Caco-2 (cell line): ENCODE results near the gene KCNJ1. TPM values are rescaled to one million over a fixed set of nuclear protein-coding genes. Genes with fewer than 3 reads are reported as not detected.
A peak's percentile ranks its signal among the peaks of the same experiment; 100 is the strongest.

Experiments used
- Bru-seq: library from RNA; stranded (reverse); fragments of 400-500 nt; gene quantifications from one replicate; lab custom pipeline; 2021; lab: Mats Ljungman, UMichigan
- BruChase-seq, 2 experiments: library from RNA; stranded (reverse); fragments of 400-500 nt; gene quantifications; one replicate each; lab custom pipeline; 2021; lab: Mats Ljungman, UMichigan
- BruUV-seq: library from RNA; stranded (reverse); fragments of 400-500 nt; replicated peaks from 2 replicates; lab custom pipeline; 2021; lab: Mats Ljungman, UMichigan
- CTCF ChIA-PET: fragments of 300-600 bp; sonication (Branson Sonifier 250); formaldehyde crosslinking; loops from one replicate; lab custom pipeline; 2022; ENCODE audit warnings: antibody characterized with exemption; lab: Charles Lee
- POLR2A ChIA-PET: fragments of 300-600 bp; sonication (Branson Sonifier 250); formaldehyde crosslinking; loops from one replicate; lab custom pipeline; 2022; ENCODE audit warnings: antibody characterized with exemption; lab: Charles Lee
- DNase-seq, 2 experiments: peaks; one replicate each; pipeline versions ENCODE4 v3.0.0 to v3.0.0-alpha.2; 2020 to 2022
- H3K27me3 ChIP-seq: replicated peaks from 2 replicates; pipeline ENCODE4 v1.6.0; 2011; ENCODE audit warnings: low read length; ENCODE audit not compliant: control insufficient read depth, insufficient read depth
- H3K36me3 ChIP-seq: 2 replicates; pipeline ENCODE4 v1.5.1; 2011; ENCODE audit warnings: low read length; ENCODE audit not compliant: control insufficient read depth, insufficient read depth
- H3K4me1 ChIP-seq: fragments of 250-450 bp; sonication (Bioruptor Pico); 2 replicates; pipeline ENCODE4 v1.5.1; 2020; ENCODE audit warnings: mild to moderate bottlenecking
- H3K4me3 ChIP-seq: 2 replicates; pipeline ENCODE4 v1.5.1; 2011; ENCODE audit warnings: low read depth, mild to moderate bottlenecking, control low read depth, low read length
- H3K9me3 ChIP-seq: fragments of 250-450 bp; sonication (Bioruptor Pico); 2 replicates; pipeline ENCODE4 v1.5.1; 2020; ENCODE audit warnings: mild to moderate bottlenecking, moderate library complexity
- H3K27ac Mint-ChIP-seq: one replicate; pipeline ENCODE4 v1.8.0; 2022; ENCODE audit warnings: mixed read lengths; ENCODE audit not compliant: unreplicated experiment
- H3K27me3 Mint-ChIP-seq: one replicate; pipeline ENCODE4 v1.8.0; 2022; ENCODE audit warnings: mixed read lengths; ENCODE audit not compliant: insufficient read depth, unreplicated experiment
- H3K36me3 Mint-ChIP-seq: one replicate; pipeline ENCODE4 v1.8.0; 2022; ENCODE audit warnings: mild to moderate bottlenecking, mixed read lengths; ENCODE audit not compliant: insufficient read depth, unreplicated experiment
- H3K4me1 Mint-ChIP-seq: one replicate; pipeline ENCODE4 v1.8.0; 2022; ENCODE audit warnings: low read depth, mixed read lengths; ENCODE audit not compliant: unreplicated experiment
- H3K4me3 Mint-ChIP-seq: one replicate; pipeline ENCODE4 v1.8.0; 2022; ENCODE audit warnings: mild to moderate bottlenecking, moderate library complexity, mixed read lengths; ENCODE audit not compliant: unreplicated experiment
- H3K9me3 Mint-ChIP-seq: one replicate; pipeline ENCODE4 v1.8.0; 2022; ENCODE audit warnings: mixed read lengths; ENCODE audit not compliant: unreplicated experiment
- CTCF ChIP-seq, 2 experiments: fragments of 200-600 bp in 1 of 2; IDR thresholded peaks; 1 replicate in 1 of 2; 2 replicates in 1 of 2; pipeline versions ENCODE4 v1.5.1 to v1.8.0; 2011 to 2022; ENCODE audit warnings: antibody characterized with exemption in 1 of 2, control low read depth in 1 of 2, inconsistent platforms in 1 of 2, low read depth in 1 of 2, low read length in 1 of 2, mild to moderate bottlenecking in 1 of 2, moderate library complexity in 1 of 2; ENCODE audit not compliant: insufficient read depth in 1 of 2, severe bottlenecking in 1 of 2, unreplicated experiment in 1 of 2
- intact Hi-C: fragments of 100-400 bp; cut with micrococcal nuclease; formaldehyde crosslinking; loops from one replicate; pipeline ENCODE4 v1.10.0; 2022; ENCODE audit not compliant: unreplicated experiment
- long read RNA-seq: library from polyadenylated mRNA; stranded (forward); transcript quantifications from one replicate; pipeline ENCODE4 v2.0.0, GENCODE V29; 2022
- total RNA-seq: library from RNA; stranded (reverse); gene quantifications from 2 replicates; pipeline ENCODE4 v1.2.3, GENCODE V29; 2022

Gene KCNJ1
- not detected in 2 replicates for total RNA-seq
- Bru-seq, nascent RNA = percentile 8 among the genes with signal in this experiment
- percentile 5 among the genes with signal in this experiment for BruChase-seq, experiment 1, labeled RNA remaining after a 2-hour chase
- BruChase-seq, experiment 2, labeled RNA remaining after a 6-hour chase = percentile 9 among the genes with signal in this experiment
- long read RNA-seq = 0 reads

GRCh38 chr11:128867277-128867676 lies at the start of gene KCNJ1:
TSS of gene KCNJ1 (minus strand) at chr11:128867296. CDS start at chr11:128840243, 27,053 bp downstream.
- TF ChIP-seq CTCF (IDR thresholded peaks at IDR 0.05; ENCODE audit: insufficient read depth in 1 of 2, low read depth in 1 of 2, low read length in 1 of 2, severe bottlenecking in 1 of 2, unreplicated experiment in 1 of 2) = no peak
- Histone ChIP-seq H3K27me3 (no peaks in the 10 kb centered on the region), H3K4me3 (no peak within 1 kb of the TSS), H3K9me3 (0 out of 2 replicates have a peak, but pooled peaks cover 5% of the 10 kb centered on the region), H3K36me3 (no peaks in the 10 kb centered on the region), H3K4me1 (no peaks in the 10 kb centered on the region)
- Mint-ChIP-seq H3K4me1 (no peaks in the 10 kb centered on the region), H3K4me3 (no peak within 1 kb of the TSS), H3K36me3 (peaks cover 6% of the 10 kb centered on the region), H3K27me3 (peaks cover 29% of the 10 kb centered on the region), H3K9me3 (no peaks in the 10 kb centered on the region), H3K27ac (no peak within 1 kb of the TSS)
- BruUV-seq = no TSS peak
- CTCF ChIA-PET = no interaction called here
- no peak for DNase-seq
- intact Hi-C loops = no loop called here
- POLR2A ChIA-PET = no interaction called here

GRCh38 chr11:128916681-128917080 lies 49.6 kb upstream of the KCNJ1 start:
- H3K4me1 Mint-ChIP-seq = no peaks in the 10 kb centered on the region
- H3K27me3 Mint-ChIP-seq = peaks cover 22% of the 10 kb centered on the region
- no TSS peak for BruUV-seq
- no peak overlapping the region for H3K27ac Mint-ChIP-seq
- no peak for DNase-seq
- POLR2A ChIA-PET = no interaction called here
- Histone ChIP-seq H3K4me3 (no peak overlapping the region), H3K27me3 (peaks cover 2% of the 10 kb centered on the region; the same call in 1 of the 2 replicates), H3K36me3 (no peaks in the 10 kb centered on the region), H3K9me3 (no peaks in the 10 kb centered on the region), H3K4me1 (no peaks in the 10 kb centered on the region)
- no peak overlapping the region for H3K4me3 Mint-ChIP-seq
- CTCF ChIA-PET = no interaction called here
- no peaks in the 10 kb centered on the region for H3K36me3 Mint-ChIP-seq
- intact Hi-C loops = no loop called here
- H3K9me3 Mint-ChIP-seq = peaks cover 12% of the 10 kb centered on the region
- no peak for TF ChIP-seq CTCF (IDR thresholded peaks at IDR 0.05; ENCODE audit: insufficient read depth in 1 of 2, low read depth in 1 of 2, low read length in 1 of 2, severe bottlenecking in 1 of 2, unreplicated experiment in 1 of 2)

- Histone ChIP-seq H3K27me3 (peaks cover 2% of the 10 kb centered on the region; the same call in 1 of the 2 replicates), H3K36me3 (no peaks in the 10 kb centered on the region), H3K4me3 (no peak overlapping the region), H3K4me1 (no peaks in the 10 kb centered on the region), H3K9me3 (no peaks in the 10 kb centered on the region)
- peaks cover 12% of the 10 kb centered on the region for H3K9me3 Mint-ChIP-seq
- intact Hi-C loops = no loop called here
- TF ChIP-seq CTCF (IDR thresholded peaks at IDR 0.05; ENCODE audit: insufficient read depth in 1 of 2, low read depth in 1 of 2, low read length in 1 of 2, severe bottlenecking in 1 of 2, unreplicated experiment in 1 of 2) = no peak
- no TSS peak for BruUV-seq
- H3K4me1 Mint-ChIP-seq = no peaks in the 10 kb centered on the region
- no peaks in the 10 kb centered on the region for H3K36me3 Mint-ChIP-seq
- H3K27me3 Mint-ChIP-seq = peaks cover 21% of the 10 kb centered on the region
- no peak for DNase-seq
- POLR2A ChIA-PET = no interaction called here
- no peak overlapping the region for H3K4me3 Mint-ChIP-seq
- H3K27ac Mint-ChIP-seq = no peak overlapping the region
- CTCF ChIA-PET = no interaction called here
Observed at GRCh38 chr11:128916037-128916572, 49.0 kb upstream of the KCNJ1 start.
